HG03521 (cell line): Measurements from ENCODE around the gene MACO1.
"Not testable (repeated sequence)": the region's sequence is repeated elsewhere in the genome, so short reads cannot be mapped to it uniquely, and the experiment has no call there.

Experiments used
- ATAC-seq: cut with Tn5 transposase; IDR thresholded peaks from one replicate; pipeline ENCODE4 v1.9.1; 2021; ENCODE audit warnings: mild to moderate bottlenecking, moderate library complexity; ENCODE audit not compliant: unreplicated experiment

MACO1 gene, protein sequence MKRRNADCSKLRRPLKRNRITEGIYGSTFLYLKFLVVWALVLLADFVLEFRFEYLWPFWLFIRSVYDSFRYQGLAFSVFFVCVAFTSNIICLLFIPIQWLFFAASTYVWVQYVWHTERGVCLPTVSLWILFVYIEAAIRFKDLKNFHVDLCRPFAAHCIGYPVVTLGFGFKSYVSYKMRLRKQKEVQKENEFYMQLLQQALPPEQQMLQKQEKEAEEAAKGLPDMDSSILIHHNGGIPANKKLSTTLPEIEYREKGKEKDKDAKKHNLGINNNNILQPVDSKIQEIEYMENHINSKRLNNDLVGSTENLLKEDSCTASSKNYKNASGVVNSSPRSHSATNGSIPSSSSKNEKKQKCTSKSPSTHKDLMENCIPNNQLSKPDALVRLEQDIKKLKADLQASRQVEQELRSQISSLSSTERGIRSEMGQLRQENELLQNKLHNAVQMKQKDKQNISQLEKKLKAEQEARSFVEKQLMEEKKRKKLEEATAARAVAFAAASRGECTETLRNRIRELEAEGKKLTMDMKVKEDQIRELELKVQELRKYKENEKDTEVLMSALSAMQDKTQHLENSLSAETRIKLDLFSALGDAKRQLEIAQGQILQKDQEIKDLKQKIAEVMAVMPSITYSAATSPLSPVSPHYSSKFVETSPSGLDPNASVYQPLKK

DNA sequence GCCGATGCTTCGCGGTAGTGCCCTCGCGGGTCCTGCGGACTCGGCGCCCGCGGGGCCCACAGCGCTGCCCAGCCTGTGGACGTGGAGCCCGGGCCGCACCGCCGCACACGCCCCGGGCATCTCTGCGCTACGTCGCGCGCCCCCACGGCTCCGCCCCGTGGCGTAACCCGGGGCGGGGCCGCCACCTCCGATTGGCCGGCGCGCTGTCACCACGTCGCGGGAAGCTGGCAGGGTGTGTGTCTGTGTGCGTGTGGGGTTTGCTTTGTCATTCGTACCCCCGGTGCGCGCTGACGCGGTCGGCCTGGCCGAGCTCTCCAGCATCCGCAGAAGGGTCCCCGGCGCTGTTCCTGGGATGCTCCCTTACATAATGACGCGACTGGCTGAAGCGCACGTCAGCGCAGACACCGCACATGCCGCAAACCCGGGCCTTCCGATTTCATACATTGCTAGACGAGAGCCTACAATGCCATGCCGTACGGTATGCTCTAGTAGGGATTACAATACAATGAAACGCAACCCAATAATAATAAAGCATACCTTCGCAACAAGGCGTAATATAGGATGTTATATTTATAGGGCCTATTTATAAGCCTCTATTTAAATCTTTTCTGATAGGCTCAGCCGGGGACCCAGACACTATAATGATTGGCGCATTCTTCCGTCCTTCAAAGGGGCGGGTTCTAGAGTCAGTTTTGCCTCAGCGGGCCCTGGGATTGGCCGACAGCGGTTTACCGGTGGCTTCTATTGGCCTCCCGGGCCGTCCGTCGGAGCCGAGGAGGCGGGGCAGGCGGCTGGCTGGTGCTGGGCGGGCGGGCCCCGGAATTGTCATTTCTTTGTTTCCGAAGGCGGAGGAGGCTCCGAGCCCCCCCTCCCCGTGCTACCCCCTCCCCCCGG is at the start of gene MACO1:
Gene MACO1, plus strand, starts transcription at position 825 of the 894 bp plus-strand sequence. CDS start 202 bp downstream, outside the sequence.
- ATAC-seq = peak; percentile 85

DNA sequence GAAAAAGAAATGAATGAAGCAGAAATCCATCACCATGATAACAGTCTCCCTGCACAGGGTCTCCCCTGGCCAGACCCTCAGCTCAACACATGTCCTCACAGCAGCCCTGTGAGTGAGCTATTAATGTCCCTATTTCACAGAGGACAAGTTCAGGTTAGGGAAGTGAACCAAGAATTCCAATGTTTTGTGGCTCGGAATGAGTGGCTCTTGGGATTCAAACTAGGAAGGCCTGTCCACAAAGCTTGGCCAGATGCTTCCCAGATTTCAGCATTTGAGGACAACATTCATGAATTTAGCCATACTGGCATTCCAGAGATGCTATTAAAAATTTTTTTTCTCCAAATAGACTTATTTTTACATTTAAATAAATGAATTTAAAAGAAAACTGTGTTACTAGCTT is 48.2 kb upstream of the MACO1 start:
- ATAC-seq = not testable (repeated sequence)

DNA sequence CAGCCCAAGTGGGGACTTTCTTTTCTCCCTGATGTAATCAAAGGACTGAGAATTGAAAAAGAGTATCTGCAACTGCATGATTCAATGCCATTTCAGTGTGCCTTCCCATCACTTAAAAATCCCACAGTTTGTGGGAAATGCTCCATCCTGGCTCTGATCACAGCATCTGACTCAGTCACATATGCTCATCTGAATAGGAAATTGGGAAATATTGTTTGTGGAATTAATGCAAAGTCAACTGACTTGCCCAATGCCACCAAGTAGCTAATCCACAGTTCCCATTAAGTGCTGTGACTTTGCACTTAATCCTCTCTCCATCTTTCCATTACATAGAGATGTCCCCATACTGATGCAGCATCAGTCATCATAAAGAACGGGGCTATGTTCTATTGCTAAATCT is 47.6 kb upstream of the MACO1 start:
- not testable (repeated sequence) for ATAC-seq

DNA sequence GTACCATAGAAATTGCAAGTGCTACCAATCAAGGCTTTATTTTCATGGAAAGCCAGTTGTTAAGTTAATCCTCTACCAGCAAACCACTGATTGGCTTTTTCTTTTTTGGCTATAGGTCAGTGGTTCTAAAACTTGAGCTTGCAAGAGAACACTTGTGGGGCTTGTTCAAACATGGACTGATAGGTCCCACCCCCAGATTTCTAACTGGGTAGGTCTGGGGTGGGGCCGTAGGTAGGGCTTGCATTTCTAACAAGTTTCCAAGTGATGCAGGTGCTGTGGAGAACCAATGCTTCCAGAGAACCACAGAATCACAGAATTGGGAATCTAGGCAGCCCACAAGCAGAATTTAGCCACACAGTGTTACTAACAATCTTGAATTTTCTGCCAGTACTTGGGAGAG is 46.8 kb upstream of the MACO1 start:
- ATAC-seq = not testable (repeated sequence)

DNA sequence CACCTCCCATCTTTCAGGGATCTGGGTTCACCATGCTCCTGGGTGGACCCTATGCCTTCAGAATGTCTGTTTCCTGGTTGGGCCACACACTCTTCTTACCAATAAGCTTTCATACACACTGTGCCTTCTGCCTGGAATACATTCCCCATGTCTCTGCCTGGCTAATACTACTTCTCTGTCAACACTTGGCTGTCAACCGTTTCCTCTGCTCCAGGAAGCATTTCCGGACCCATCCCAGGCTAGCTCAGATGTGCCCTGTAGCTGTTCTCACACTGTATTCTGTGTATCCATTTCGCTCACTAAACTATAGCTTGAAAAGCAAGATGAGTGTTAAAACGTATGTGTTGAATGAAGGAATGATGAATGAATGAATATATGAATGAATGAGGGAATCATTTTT is 43.6 kb upstream of the MACO1 start:
- ATAC-seq = not testable (repeated sequence)

DNA sequence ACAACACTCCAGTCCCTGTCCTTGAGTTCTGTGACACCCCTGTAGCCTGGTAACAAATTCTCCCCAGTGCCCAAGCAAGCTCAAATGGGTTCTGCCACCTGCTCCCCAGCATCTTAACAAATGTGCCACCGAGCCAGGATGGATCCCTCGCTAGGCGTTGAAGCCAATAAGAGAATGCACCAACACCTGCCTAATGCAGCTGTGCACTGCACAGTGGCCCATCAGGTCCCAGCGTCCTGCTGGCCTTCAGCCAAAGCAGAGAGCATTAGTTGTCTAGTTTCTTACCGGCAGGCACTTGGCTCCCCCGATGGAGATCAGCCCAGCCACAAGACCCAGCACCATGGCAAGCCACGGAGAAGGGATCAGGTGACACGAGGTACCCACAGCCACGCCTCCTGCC is 42.0 kb upstream of the MACO1 start:
- ATAC-seq = not testable (repeated sequence)

DNA sequence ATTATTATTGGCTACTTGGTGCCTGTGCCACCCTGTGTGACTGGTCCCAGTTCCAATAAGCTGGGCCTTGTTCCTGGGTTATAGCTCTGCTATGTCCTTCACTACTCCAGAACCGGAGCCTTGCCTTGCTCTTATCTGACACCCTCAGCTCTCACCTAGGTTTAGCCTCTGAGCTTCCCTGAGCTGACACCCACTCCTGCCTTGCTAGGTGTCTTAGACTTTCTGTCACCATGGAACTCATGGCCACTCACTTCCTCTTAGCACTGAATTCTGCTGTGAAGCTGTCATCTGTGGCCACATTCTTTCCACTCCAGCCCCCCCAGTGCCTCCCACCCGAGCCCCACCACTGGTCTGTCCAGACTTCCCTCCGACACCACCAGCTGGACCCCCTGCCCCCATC is 41.0 kb upstream of the MACO1 start:
- not testable (repeated sequence) for ATAC-seq

DNA sequence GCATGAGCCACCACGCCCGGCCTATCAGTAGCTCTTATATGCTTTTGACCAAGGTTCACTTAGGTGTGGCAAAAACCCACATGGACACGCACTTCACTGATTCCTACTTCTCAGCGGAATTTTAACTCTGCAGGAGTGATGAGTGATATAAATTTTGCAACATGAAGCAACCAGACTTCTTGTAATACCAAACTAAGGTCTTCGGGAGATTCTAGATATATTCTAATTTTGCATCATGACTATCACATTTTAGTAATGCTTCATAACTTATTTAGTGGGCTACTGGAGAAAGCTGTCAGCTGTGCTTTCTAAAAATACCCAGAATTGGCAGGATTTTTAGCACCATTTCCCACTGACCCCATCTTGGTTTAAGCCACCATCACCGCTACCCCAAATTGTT is 37.9 kb upstream of the MACO1 start:
- no peak for ATAC-seq

DNA sequence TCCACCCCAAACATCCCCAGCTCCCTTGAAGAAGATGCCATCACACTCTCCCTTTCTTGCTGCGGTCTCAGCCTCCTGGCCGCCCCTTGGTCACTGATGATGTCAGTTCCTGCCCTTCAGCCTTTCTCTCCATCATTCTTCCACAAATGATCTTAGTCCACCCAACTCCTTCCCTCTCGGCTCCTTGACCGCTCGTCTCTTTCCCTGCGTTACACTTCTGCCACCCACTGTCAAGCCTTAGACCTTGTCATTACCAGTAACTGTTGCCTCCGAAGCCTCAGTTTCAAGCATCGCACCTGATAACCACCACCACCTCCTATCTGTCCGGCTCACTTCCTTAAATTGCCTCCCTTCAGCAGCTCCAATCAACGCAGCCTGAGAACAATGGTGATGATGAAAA is 33.1 kb upstream of the MACO1 start:
- not testable (repeated sequence) for ATAC-seq

DNA sequence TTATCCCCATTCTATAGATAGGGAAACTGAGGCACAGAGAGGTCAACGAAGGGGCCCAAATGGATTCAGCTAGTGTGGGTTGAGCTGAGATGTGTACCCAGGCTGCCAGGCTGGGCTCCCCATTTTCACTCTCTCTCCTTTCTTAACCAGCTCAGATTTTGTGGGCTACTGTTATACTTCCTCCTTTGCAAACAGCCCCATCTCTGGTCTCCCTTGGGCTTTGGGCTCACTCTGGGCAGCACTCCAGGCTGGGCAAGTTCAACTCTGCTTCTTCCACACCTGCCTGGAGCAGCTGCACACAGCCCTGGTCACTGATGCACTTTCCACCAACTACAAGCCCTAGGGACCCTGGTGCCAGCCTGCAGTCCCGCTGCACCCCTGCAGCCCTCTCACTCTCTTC is 32.6 kb upstream of the MACO1 start:
- not testable (repeated sequence) for ATAC-seq

DNA sequence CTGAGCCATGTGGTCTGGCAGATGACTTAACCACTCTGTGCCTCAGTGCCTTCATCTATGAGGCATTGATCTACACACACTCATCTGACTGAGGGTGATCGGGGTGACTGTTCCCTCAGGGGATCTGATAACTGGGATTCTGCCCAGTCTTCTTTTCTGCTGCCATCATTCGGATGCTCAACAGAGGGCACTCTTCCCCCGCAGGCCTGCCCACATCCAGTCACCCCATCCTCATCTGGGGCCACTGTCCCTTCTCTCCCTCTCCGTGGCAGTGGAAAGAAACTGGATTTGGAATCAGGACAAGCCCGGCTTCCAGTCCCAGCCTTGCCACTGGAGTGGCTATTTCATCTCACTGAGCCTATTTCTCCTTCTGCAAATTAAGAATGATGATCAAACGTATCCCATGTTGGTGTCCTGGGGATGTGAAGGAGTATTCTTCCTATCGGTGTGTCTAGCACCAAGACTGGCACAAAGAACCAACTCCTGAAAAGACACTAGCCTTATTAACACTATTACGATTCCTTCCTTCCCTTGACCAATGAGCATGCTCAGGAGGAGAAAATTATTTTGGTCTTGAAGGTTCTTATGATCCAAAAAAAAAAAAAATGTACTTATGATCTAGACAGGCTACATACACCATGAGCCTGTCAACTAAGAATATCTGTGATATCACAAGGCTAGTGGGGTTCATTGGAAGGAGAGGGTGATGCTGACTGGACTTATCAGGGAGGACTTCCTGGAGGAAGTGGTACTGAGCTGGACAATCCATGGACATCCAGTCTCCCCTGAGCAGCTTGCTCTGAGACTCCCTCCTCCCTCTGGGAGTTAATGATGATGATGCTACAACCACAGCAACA is 27.5 kb upstream of the MACO1 start:
- not testable (repeated sequence) for ATAC-seq

DNA sequence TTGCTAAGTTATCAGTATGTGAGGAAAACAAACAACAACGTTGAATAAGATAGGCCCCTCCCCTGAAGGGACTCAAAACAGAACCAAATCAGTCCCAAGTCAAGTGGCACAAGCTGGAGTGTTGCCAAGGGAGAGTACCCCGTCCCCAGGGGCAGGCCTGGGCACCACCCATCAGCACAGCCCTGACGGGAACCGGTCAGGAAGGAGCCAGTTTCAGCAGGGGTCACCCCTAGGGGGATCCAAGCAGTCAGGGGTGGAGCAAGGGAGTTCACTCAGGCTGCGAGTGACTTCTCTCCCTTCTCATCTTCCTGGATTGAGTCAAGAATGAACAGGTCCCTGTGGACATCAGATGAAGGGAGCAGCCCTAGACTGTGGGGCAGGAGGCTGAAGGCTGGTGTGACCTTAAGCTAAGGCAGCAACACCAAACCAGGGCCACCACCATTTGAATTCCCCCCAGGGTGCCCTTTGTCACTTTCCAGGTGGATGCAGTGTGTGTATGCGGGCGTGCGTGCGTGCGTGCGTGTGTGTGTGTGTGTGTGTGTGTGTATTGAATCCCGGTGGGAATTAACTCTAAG is 24.9 kb upstream of the MACO1 start:
- not testable (repeated sequence) for ATAC-seq

DNA sequence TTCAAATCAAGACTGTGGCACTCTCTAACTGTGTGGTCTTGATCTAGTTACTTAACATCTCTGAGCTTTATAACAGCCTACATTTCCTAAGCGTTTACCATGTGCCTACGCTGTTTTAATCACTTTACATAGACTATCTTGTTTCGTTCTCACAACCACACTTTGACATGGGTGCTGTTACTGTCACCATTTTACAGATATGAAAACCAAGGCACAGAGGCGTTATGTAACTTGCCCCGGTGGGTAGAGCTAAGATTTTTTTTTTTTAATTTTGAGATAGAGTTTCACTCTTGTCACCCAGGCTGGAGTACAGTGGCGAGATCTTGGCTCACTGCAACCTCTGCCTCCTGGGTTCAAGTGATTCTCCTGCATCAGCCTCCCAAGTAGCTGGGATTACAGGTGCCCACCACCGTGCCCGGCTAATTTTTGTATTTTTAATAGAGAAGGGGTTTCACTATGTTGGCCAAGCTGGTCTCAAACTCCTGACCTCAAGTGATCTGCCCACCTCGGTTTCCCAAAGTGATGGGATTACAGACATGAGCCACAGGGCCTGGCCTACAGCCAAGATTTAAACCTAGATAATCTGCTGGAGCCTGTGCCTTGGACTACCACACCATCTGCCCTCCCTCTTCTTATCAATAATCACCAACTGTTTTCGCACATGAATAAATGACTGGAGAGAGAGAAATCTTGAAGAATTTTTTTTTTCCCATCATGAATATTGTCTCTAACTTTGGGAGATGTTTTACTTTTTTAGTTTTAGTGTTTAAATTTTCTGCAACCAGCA is 20.9 kb upstream of the MACO1 start:
- not testable (repeated sequence) for ATAC-seq

DNA sequence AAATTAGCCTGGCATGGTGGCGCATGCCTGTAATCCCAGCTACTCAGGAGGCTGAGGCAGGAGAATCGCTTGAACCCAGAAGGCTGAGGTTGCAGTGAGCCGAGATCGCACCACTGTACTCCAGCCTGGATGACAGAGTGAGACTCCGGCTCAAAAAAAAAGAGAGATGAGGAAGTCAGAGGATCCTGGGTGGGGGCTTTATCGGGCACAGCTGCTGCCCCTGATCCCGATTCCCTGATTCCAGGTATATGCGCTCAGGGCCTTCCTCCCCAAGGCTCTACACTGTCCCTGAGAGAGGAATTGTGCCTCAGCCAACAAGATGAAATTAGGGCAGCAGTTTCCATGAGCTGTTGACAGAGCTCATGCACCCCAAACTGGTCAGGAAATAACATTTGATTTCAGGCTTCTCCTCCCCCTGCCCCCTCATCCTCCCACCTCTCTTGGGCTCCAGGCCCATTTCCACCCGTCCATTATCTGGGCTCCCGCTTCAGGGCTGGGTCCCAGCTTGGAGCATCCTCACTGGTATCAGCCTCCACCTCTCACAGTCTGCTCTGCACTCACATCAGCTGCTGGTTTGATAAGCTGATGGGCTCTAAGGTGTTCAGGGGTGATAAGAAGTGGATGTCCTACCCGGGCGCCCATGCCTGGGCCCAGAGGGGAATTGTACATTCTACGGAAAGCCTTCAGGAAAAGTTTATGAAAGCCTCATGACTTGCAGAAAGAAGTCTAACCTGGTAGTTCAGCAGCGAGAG is 17.6 kb upstream of the MACO1 start:
- not testable (repeated sequence) for ATAC-seq

DNA sequence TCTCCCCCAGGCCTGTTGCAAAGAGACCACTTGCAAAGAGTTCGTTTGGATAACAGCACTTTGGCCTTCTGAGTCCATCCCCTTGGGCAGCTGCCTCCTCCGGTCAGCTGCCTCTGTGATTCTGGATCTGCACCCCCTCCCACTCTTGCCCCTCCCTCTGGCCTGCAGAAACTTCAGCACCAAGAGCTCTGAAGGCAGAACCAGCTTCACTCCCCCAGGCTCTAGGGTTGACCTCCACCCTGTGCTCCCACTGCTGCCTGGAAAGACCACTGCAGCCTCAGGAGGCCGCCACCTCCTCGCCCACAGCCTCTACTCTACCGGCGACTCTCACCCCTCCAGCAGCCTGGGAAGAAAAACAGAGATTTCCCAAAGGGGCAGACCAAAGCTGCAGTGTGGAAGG is 16.5 kb upstream of the MACO1 start:
- not testable (repeated sequence) for ATAC-seq

DNA sequence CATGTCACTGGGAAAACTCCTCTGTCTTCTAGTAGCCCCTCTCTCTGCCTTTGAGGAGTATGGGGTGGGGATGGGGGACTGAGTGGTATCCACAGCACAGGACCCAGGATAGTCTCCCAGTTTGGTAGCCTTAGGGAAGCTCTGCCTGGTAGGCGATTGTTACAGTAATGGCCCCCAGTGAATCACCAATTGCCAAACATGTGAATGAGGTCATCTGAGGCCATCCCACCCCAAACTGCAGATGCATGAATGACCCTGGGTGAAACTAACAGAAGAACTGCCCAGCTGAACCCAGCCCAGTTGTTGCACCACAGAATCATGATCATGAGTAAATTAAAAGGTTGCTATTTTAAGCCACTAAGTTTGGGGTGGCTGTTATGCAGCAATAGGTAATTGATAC is 16.1 kb upstream of the MACO1 start:
- not testable (repeated sequence) for ATAC-seq

DNA sequence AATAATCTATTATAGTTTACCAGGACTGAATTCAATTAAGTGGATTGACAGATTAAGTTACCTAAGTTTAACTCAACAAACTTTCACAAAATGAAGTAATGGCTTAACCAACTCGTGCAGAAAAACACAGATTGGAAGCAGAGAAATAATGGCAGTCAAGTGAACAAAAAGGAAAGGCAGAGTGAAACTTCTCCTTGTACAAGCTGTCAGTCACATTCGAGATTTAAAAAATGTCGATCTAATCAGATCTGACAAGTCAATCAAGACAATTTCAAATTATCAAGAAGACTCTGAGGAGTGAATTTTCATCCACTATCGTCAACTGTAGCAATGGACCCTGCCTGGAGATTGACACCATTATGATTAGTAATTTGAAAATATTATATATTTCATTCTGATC is 13.4 kb upstream of the MACO1 start:
- ATAC-seq = not testable (repeated sequence)

DNA sequence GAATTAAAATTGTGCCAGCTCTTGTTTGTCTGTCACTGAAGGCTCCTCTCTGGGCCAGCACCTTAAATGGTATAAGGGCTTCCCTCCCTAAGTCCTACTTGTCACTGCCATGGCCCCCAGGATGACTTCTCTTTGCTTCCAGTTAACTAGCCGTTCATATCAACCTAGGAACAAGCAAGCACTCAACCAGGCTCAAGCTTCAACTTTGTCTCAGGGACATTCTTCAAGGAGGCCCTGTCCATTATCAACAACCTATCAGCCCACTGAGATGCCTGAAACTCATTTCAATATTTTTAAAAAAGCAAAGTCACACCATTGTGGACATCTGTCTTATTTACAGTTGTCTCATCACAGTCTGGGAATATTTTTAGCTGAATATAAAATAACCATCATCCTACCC is 11.4 kb upstream of the MACO1 start:
- ATAC-seq = not testable (repeated sequence)
